HG02981 (cell line): ENCODE measurements around the gene ABCA4.

Source experiments
- ATAC-seq: cut with Tn5 transposase; IDR thresholded peaks from one replicate; pipeline ENCODE4 v1.9.1; 2021; ENCODE audit warnings: mild to moderate bottlenecking, moderate library complexity; ENCODE audit not compliant: unreplicated experiment

Gene ABCA4

GRCh38 chr1:94084547-94084946, 36.4 kb downstream of the ABCA4 start:
- ATAC-seq, result no peak

GRCh38 chr1:94084085-94084484, 36.9 kb downstream of the ABCA4 start:
- no peak for ATAC-seq

GRCh38 chr1:94083681-94084080, 37.3 kb downstream of the ABCA4 start:
- no peak for ATAC-seq

DNA sequence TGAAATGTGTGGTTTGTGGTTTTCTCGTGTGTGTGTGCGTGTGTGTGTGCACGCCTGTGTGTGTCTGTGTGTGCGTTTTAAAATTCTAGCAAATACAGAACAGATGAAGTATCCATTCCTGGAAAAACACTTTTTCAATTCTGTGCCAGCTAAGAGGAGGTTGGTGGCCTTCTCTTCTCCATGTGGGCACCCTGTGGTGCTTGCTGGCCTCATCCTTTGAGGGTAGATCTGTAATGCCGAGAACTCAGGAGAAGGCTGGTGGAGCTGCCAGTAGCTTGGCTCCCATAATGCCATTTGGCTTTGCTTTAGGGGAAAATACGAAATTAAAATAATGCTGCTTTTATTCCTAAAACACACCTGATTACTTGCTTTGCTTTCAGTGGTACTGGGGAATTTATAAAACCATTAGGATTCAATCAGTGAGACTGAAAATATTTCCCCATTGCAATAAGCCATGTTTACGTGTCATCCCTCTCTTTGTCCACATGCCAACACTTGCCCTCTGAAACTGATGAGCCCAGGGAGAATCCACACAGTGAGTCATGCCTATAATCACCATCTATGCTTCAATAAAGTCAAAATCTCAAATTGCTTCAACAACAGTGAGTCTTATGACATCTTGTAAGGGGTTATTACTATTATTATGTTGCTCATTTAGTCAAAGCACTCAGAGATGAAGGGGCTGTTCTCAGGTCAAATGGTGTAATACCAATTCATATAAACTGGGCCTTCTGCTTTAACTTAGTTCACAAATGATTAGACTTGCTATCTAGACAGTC, 39.2 kb downstream of the ABCA4 start:
- ATAC-seq, result no peak

DNA sequence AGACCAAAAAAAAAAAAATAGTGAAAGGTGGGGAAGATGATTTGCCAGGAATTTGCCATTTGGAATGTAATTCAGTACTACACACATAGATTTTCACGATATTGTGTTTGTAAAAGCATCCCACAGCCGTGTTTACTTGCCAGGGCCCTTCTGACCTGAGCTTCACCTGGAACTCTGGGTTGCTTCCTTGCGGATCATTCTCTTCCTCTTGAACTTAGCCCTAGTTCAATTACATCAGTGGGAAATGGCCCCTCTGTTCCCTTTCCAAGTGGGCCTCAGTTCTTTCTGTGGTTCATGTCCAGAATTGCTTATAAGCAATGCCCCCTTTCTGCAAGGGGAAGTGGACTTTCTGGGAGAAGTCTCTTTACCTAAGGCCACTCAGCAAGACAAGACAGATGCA, 41.0 kb downstream of the ABCA4 start:
- no peak for ATAC-seq

DNA sequence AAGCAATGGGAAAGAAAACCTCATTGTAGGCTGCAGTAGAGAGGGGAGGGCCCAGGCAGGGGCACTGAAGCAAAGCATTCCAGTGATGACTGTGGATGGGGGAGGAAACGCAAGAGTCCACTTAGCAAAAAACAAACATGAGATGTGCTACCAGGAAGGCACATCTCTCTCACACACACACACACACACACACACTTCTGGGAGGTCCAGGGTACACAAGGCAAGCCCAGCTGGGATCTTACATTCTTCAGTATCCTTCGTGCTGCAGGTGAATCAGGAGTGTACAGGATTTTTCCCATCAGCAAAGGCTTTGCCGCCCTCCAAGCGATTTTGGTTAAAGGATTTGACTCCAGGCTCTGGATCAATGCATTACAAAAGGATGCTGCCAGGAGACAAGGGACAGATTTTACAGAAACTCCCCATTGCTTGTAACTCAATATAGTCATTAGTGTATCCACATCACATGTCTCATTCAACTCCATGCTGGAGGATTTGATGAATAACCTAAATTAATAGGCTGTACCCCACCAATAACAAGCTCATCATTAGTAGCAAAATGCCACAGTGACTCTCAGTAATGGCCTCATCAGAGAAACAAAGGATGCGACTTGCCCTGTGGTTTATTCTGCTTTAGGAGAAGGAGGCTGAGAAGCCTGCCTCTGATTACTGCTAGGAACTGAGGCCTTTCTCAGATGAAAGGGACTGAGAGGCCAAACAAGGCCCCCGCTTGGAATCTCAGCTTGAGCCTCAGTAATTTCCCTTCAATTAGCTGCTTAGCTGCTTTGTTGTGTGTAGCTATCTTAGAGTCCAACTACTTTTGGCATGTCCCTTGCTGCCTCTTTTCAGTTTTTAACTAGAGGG, 41.6 kb downstream of the ABCA4 start:
- no peak for ATAC-seq

DNA sequence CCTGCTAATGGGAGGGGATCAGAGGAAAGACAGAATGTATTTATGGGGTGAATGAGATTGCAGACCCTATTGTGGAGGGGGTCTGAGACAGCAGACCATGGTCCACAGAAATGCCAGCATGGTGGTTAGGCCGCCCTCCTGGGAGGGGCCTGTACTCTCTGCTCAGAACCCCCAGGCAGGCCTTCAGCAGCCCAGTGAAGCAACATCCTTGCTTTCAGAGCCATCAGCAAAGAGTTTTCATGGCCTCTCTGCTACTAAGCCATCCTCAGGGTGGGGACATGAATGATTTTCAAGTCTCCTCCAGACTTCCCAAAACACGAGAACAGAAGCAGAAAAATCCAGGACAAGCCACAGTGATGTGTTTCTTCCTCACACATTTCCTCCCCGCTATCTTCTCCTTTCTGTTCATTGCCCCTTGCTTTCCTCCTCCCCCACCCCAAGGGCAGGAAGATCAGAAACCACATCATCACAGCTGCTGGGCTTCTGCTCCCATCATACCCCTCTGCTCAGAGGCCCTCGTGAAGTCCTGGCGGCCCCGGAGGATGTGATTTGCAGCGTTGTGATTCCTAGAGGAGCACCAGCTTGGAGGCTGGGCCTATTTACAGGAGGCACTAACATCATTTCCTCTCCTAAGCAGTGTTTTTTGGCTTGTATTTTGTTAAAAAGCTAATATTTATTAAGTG, 48.0 kb downstream of the ABCA4 start:
- ATAC-seq, result no peak

DNA sequence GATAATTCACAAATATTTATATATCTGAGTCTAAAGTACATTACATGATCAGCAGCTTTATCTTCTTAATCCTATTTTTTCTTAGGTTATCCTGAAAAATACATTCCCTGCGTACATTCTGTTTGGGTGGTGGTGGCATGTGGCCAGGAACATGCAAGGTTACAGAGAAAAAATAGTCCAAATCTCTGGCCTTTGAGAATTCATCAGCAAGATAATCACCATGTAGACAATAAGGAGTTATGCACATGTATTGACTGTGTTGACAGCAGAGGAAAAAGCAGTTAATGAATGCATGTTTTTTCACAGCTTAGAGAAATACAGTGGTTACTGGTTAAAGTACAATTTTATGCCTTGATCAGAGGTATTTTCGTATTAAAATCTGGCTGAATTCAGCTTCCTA, 49.0 kb downstream of the ABCA4 start:
- no peak for ATAC-seq

DNA sequence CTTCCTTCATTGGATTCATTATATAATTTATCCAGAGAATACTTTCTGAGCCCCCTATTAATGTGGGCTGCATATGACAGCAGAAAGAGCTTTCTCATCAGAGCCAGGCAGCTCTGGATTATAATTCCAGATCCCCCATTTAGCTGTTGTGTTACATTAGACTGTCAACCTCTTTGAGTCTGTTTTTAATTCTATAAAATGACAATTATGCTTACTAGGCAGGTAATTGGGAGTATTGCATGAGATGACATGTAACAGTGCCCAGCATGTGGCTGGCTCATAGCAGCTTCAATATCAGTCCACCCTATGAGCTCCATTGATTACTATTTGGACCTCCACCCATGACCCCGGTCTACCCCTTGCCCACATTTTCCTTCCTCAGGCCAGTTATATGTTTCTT, 49.6 kb downstream of the ABCA4 start:
- ATAC-seq, result no peak

- no peak for ATAC-seq
These were observed 50.1 kb downstream of the ABCA4 start for GRCh38 chr1:94070865-94071264.

DNA sequence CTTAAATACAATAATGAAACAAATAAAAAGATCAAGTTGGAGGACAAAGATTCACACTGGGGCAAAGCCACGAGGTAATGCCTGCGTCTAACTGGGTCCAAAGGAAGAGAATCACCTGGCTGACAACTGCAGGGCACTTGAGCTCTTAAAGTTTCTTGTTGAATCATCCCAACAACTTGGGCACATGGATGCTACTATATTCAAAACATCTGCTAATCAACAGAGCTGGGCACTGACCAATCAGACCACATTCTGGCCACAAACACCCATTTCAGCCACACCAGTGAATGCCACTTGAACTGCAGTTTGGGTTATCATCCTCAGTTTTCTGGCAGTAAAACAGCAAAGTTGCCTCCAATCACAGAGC, 51.0 kb downstream of the ABCA4 start:
- no peak for ATAC-seq

- ATAC-seq, result no peak
These were observed 51.7 kb downstream of the ABCA4 start for GRCh38 chr1:94068999-94069918.

DNA sequence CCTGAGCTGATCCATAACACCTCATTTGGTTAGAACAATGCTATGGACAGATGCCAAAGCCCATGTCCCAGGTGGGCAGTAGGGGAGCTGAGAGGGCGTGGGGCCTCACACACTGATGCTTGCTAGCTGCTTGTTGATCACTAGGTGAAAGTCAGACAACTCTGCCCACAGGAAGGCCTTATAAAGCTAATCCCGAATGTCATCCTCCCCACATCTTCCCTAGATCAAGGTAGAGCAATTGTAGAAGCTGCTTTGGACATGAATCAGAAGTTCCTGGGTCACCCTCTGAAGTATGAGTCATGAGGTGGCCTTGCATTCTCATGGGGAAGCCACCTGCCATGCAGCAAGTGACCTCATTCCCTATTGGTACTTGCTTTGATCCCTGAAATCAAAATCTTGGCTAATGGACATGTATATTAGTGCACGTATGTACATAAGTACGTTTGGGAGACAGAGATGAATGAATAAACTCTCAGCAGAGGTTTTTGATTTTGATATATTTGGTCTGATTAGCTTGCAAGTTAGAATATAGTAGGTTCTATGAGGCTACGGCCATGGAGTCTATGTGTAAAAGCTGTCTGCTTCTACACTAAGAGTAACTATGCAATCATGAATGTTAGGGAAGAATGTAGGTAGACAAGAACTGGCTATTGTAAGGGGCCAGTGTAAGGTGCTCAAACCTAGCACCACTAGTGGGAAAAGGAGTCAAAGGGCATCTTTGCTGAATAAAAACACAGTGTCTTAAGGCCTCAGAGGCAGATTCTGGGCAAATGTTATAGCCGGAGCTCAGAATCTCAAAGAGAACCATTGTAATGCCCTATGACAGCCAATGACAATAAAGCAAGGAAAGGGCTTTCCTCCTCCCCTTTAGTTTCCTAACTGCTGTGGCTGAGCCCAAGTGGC, 52.6 kb downstream of the ABCA4 start:
- no peak for ATAC-seq

GRCh38 chr1:94067196-94067595, 53.8 kb downstream of the ABCA4 start:
- no peak for ATAC-seq

DNA sequence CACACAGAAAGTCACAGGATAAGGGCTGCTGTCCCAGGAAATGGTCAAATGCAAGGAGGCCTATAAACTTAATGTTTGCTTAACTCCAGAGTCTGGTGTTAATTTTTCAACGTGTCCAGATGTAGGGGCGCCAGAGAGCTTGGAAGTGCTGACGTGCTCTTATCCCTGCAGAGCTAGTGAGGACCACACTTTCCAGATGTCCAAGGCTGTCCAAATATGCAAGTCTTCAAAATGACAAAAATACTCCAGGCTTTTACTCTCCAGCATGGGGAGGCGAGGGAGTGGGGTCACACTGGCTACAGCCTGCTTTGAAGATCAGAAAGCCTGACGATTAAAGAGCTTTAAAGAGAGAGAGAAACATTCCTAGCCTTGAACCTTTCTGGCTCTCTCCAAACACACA, 57.6 kb downstream of the ABCA4 start:
- ATAC-seq, result no peak

GRCh38 chr1:94061513-94062443, 59.2 kb downstream of the ABCA4 start:
- ATAC-seq, result peak; percentile 83

DNA sequence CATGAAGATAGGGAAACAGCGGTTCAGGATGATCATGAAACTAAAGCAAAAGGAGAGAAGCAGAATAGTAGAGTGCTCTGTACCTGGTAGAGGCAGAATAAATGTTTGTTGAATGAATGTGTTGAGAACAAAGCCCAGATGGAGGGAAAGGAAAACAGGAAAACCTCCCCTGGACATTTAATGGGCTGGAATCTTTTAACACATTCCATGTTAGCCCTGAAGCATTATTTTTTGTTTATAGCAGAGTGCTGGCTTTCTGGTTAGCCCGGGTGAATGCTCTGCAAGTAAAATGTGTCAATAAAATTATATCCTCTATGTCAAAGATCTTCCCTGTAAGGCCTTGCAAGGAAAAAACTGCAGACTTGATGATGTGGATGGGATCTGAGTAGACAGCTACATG, 60.2 kb downstream of the ABCA4 start:
- no peak for ATAC-seq

GRCh38 chr1:94058766-94059165, 62.2 kb downstream of the ABCA4 start:
- no peak for ATAC-seq

- no peak for ATAC-seq
These were observed 64.0 kb downstream of the ABCA4 start for GRCh38 chr1:94056996-94057395.
